CD4-positive, alpha-beta T cell treated with Interferon alpha-2 for 1 hour (primary cell): Measurements from ENCODE around the gene ALDH16A1.

Experiments
- DNase-seq, 2 donors: peaks; one replicate each; pipeline ENCODE4 v3.0.0-alpha.2; 2020 to 2022

The ALDH16A1 gene

DNA sequence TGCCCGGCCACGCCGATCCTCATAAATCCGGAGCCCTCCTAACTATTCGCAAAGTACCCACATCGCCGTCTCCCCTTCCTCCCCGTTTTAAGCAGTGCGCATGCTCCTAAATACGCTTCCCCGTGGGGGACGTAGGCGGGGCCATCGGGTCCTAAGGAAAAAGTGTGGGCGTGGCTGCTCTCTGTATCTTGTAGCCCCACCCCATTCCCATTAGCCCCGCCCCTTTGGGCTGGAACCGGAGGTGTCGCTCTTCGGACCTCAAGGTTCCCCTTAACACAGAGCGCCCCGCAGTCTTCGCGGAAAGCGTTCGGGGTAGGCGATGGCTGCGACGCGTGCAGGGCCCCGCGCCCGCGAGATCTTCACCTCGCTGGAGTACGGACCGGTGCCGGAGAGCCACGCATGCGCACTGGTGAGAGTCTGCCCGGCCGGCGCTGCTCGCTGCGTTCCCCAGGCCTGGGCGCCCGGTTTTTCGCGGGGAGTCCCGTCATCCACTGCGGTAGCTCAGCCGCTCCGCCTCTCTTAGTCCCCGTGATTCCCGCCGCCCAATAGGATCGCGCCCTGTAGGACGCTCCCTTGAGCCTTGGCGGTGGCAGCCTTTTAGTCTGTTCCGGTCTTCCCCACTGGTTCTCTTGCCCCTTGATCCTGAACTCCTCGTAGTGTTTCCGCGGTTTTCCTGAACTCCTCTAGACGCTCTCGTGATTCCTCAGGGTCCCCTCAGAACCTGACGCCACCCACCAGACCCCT, at the start of gene ALDH16A1:
Gene ALDH16A1, plus strand, starts transcription at position 213 of the 744 bp plus-strand sequence. Its CDS starts 107 bp downstream, at position 320.
- peak; percentile 98 for DNase-seq

DNA sequence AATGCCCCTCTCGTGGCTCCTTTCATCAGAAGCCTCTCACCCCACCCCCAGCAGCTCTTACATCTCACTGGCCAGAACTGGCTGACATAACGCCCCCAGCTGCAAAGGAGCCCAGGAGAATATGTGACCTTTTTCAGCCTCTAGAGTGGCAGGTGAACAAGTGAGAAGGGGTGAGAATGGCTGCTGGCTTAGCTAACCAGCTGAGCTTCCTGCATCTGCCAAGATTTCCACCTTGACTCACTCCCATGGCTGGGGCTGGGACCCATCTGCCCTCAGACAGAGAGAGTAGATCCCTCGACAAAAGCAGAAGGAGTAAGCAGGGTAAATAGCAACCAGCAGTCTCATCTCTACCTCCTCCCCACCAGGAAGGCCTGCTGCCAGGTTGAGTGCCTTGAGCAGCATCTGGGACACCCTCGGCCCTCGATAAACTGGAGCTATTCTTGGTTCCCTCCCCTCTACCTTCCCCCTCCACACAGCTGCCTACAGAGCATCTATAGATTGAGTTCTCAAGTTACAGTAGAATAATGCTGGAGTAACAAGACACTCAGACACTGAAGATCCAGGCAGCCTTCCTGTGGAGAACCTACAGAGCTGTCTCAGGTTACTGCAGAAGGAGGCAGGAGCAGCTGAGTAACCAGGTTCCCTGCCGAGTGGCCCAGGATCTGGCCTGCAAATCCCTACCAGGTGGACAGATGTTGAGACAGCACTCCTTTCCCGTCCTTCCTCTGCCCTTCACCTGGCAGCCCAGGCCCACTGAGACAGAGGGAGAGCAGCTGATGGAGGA, 49.4 kb upstream of the ALDH16A1 start:
- DNase-seq = no peak

DNA sequence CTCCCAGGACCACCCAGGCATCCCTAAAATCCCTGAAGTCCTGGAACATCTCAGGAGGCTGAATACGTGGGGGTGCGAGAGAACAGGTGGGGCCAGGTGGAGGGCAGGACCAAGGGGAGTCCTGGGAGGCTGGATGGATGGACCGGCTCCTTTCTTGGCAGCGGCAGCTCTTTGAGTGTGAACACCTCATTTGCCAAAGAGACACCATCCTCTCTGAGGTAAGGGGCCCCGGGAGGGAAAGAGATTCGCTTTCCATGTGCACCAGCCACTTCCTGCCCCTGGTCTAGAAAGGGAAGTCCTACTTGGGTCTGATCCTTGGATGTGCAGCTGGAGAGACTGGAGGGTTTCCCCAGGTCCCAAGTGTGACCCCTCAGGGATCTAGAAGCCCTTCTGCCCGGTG, 45.9 kb upstream of the ALDH16A1 start:
- DNase-seq = no peak

DNA sequence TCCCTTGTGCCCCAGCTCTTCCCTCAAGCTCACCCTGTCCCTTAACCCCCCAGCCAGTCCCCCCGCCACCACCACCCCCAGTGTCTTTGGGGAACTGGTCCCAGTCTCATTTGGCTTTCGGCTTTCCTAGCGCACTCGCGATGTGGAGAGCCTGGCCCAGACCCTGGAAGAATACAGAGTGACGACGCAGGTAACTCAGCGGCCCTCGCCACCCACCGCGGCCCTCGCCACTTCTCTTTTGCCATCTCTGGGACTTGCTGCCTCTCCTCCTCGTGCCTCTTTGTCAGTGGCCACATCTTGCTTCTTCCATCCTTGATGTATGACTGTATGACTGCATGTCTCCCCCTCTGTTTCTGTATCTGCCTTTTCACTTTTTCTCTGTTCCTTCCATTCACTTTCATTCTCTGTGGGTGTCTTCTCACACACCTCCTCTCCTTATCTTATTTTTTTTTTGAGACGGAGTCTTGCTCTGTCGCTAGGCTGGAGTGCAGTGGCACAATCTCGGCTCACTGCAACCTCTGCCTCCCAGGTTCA, 45.5 kb upstream of the ALDH16A1 start:
- no peak for DNase-seq

DNA sequence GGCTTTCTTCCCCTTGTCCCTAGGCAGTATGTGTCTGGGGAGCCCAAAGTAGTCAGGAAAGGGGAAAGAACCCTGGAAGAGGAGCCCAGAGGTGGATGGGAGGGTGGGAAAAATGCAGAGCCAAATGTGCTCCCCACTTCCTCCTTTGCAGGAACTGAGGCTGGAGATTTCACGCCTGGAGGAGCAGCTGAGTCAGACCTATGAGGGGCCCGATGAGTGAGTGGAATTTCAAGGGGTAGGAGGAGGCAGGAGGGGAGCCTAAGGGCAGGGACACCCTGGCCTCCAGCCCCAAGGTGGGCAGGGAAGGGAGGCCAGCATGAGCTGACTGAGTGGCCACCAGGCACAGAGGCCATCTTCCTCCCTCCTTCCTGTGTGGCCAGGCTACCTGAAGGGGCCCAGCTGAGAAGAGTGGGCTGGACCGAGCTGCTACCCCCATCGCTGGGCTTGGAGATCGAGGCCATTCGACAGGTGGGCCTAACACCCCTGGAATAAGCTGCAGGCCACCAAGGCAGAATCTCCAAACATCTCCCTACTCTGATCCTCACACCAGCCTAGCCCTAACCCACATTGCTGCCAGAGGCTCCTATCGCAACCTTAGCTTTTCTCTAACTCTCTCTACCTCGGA, 44.1 kb upstream of the ALDH16A1 start:
- DNase-seq = no peak

DNA sequence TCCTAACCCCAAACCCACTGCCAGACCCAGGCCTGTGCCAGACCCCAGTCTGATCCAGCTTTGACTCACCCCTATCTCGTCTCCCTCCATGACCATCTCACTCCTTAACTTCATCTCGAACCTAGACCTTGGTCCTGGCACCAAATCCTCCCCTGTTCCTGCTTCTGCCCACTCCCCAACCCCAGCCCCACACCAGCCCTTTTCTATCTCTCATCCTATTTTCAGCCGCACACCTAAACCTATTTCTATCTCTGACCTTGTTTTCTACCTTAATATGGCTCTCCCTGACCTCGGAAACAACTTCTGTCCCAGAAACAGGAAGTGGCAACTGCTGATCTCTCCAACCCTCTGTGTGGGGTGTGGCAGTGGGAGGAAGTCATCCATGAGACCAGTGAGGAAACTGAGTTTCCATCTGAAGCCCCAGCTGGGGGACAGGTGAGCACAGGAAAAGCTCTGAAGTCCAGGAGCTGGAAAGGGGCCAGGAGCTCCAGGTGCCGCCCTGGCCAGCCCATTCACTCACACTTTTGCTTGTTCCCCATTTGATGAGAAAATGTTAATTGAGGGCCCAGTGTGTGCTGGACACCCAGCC, 43.5 kb upstream of the ALDH16A1 start:
- DNase-seq = peak; percentile 37 to 45

DNA sequence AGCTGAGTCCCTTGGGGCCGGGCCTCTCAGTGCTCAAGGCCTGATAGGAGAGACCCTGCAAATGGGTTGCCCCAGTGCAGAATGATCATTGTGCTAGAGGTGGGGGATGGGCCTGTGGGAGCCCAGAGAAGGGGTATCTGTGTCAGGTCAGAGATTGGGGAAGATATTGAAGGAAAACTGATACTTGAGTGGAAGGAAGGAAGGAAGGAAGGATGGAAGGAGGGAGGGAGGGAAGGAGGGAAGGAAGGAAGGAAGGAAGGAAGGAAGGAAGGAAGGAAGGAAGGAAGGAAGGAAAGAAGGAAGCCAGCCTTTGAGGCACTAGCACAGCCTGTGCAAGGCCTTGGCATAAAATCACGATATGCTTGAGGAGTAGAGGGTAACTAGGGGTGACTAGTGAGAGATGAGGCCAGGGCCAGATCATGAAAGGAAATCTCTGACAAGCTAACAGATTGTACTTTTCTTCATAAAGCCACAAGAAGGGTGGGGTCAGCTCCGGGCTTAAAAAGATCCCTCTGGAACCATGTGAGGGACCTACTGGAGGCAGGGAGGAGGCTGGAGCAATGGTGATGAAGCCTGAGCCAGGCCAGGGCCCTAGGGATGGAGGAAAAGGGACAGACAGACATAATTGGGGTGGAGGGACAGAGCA, 41.2 kb upstream of the ALDH16A1 start:
- DNase-seq = no peak

DNA sequence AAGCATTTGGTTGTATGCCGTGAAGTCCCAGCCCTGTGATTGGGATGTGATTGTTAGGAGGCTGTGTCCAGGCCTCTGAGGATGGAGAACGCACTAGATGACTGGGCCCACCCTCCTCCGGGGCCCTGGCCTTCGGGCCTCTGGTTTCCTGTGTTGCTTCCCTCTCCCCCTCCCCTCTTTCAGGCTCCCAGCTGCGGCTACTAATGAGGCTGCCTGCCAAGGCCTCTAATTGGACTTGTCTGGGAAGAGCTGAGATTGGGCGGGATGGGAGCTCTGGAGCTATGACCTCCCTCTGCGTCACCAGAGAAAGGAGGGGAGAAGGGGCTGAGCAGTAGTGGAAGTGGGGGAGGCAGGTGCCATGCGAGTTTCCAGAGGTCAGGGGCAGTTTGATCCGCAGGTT, 39.7 kb upstream of the ALDH16A1 start:
- DNase-seq = no peak

DNA sequence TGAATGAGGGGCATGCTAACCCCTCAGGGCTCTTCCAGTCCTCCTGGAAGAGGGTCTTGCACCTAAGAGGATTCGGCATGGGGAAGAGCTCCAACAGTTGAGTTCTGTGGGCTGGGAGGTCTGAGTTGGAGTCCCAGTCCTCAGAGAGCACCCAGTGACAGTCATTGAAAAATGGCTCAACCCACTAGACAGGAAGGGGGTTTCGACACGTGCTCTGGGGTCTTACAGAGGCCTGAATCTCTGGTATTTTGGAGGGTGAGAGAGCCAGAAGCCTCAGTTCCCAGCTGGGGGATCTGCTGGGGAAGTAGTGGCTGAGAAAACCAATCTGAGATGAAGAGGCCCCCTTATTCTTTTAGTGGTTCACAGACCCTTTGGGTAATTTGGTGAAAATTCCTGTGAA, 38.8 kb upstream of the ALDH16A1 start:
- DNase-seq = no peak

DNA sequence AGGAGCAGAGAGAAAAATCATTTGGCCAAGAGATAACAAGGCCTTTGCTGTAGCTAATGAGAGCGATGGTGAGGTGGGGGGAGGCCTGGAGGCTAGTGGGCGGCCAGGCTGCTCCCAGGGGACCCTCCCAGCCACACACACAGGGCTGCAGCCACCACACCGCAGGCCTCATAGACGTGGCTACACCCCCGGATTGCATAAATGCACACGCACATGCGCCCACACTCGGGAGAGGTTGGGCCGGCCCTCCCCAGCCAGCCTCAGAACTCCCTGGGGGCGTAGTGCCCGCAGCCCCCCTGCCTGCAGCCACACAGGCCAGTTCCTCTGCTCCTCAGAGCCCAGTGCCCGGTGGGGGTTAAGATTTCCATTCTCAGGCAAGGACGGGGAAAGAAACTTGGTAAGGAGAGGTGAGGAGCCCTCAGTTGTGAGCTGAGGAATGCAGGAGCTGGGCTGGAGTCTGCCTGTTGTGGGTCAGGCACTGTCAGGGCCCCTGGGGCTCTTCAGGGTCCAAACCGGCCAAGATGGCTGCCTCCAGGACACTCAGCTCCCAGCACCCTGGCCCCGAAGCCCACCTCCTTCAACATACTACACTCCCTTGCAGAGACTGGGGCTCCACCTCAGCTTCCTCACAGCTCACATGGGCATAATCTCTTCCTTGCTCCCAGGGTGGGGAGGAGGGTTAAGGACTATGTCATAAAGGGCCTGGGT, 37.8 kb upstream of the ALDH16A1 start:
- no peak for DNase-seq

DNA sequence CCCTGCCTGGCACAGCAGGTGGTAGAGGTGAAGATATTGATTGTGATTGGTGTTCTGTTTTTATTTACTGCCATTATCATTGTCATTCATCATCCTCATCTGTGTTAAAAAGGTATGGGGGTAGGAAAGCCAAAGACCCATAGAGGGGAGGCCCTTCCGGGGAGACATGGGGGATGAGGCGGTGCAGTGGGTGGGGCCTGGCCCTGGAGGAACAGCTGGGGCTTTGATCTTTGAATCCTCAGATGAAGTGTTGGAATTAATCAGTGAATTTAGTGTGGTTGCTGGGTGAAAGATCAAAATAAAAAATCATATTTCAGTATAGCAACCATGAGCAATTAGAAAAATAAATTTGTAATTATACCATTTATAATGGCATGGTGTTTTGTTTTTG, 37.2 kb upstream of the ALDH16A1 start:
- DNase-seq = no peak

DNA sequence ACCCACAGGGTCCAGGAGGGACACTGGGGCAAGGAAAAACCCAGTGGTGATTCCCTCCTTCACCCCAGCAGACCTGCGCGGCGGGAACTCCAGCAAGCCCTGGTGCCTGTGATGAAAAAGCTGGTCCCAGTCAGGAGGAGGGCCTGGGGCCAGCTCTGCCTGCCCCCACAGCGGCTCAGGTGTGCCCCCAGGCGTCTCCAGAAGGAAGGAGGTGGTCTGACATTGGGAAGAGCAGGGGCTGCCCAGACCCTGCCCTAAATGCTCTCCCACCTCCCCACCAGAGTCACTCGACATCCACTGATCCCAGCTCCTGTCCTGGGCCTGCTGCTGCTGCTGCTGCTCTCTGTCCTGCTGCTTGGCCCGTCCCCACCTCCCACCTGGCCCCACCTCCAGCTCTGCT, 35.9 kb upstream of the ALDH16A1 start:
- DNase-seq = no peak

DNA sequence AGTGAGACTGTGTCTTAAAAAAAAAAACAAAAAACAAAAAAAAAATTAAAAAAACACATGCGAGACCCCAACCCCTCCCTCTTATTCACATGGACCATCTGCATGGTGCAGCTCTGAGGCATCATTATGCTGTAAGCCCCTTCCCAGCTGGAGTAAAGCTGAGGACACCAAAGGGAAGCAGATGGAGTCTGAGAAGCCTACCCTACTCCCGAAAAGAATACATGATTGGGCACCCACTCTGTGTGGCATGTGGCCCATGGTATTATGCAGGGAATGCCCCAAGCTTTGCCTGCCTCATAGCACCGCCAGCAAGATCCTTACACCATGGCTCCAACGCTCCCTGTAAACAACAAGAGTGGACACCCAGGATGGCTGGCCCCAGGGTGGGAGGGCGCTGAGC, 34.5 kb upstream of the ALDH16A1 start:
- no peak for DNase-seq

DNA sequence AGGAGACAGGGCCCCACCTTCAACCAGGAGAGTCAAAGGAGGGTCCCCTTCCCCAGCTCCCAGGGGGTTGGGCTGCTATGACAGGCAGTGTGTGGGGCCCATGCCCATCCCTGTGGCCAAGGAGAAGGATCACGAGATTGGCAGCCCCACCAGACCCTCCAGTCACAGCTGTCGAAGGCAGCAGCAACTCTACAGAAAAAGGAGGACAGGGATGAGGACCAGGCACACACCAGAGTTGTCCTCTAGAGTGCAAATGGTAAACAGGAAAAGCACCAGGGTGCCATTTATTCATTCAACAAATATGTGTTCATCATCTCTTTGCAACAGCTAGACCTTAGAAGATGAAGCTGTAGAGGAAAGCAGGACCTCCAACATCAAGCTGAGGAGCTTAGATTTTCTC, 33.9 kb upstream of the ALDH16A1 start:
- no peak for DNase-seq

DNA sequence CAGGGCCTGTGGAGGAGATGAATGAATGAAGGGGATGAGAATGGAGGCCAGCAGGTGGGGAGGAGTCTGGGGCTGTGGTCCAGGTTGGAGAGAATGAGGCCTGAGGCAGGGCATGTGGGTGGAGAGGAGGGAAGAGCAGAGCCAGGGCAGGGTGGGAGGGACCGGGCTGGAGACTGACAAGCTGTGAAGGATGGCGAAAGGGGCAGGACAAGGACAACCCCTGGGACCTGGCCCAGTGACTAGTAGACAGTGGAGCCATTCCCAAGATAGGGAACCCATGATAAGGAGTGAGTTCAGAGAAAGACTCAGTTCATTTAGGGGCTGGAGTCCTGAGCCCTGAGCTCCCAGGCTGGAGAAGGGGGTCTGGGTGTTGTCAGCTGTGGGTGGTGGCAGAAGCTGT, 32.8 kb upstream of the ALDH16A1 start:
- no peak for DNase-seq

DNA sequence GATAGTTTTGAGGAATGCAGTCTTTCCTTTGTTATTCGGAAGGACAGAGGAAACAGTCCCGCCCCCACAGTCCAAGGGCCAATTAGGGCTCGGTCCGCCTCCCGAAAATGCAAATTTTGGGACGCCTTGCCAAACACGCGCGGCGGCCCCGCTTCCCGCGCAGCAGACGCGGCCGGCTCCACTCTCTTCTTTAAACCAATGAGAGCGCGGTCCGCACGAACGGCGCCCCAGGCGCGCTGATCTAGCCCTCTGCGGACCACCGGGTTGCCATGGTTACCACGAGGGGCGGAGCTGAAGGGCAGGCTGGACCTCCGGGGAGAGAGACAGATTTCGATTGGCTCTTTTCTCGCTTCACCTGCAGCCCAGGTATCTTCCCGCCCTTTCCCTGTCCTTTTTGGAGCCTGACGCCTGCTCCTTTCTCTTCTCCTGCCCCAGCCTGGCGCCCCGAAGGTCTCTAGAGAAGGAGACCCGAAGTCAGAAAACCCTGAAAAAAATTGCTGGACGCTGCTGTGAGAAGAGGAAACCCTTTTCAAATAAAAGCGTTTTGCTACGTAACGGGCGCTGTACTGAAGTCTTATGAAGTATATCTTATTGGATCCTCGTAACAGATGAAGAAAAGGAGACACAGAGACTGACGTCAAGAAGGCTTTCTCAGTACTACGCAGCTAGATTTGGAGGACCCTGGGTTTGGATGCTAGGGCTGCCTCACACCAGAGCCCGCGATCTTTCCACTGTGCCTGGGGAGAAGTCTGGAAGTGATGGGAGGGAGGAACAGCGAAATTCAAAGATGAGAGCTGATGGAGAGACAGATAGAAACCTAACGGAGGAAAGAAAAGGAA, 31.8 kb upstream of the ALDH16A1 start:
- DNase-seq = peak; percentile 28 to 44

DNA sequence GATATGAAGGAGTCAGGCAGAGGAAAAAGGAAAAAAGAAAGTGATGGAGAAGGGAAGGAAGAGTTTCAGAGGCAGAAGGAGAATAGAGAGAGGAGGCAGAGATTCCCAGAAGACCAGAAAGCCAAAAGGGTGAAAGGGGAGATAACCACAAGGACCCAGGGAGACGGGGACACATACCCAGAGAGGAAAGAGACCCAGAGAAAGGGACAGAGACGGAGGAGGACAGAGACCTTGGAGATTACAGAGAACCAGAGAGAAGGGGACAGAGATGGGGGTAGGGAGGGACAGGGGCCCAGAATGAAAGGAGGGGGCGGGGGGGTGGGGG, 31.2 kb upstream of the ALDH16A1 start:
- no peak for DNase-seq

DNA sequence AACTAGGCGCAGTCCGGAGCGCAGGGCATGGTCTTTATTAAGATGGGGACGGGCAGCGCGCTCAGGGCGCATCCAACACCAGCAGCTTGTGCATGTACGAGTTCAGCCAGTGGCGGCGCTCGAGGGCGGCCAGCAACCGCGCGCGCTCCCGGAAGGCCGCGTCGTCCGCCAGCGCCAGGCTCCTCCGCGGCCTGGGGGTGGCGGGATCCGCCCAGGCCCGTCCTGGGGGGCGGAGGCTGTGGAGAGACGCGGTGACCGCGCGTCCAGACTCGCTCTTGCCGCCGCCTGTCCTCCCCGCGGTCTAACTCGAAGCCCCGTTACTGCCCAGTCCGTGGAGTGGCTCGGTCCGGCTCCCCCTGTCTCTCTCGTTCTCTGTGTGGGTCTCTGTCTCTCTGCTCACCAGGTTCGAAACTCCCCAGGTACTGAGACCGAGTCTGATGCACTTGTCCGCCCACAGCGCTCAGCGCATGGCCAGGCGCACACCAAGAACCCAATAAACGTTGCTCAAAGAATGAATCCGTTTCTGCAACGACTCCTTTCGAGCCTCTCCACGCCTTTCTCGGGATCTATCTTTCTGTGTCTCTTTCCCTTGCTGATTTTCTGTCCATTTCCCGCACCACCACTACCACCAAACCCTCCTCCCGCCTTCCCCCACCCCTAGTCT, 30.5 kb upstream of the ALDH16A1 start:
- peak; percentile 20 to 65 for DNase-seq

DNA sequence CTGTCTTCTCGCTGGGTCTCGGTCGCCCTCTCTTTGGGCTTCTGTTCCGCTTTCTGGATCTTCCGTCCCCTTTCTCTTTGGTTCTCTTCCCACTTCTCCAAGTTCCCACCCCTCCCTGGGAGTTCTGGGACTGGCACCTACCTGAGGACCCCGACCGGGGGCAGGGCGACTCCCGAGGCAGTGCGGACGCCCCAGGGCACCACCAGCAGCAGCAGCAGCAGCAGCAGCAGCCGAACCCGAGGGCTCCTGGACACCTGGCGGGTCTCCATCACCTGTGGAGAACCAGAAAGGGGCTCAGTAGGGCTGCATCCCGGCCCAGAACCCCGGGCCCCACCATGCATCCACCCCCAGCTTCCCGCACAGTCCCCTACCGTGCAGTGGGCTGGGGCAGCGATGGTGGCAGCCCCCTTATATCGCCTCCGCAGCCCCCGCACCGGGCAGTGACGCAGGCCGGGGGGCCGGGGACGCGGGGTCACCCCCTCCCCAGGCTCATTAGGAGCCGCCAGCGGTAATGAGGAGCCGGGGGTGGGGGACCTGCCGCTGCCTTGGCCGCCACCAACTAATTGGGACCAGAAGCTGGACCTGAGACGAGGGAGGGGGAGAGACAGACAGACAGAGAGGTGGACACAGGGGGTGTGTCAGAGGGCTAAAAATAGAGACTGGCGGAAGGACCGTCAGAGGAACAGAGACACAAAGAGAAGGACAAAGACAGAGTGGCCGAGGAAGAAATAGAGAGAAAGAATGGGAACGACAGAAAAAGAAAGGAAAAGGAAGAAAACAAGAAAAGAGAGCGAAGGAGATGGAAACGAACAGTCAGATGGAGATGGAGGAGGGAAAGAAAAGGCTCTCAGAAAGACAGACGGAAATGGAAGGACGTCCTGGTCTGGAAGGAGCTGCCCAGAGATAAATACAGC, 29.7 kb upstream of the ALDH16A1 start, which contains the start of gene PTH2:
Gene PTH2, minus strand, starts transcription at position 371 of the 914 bp plus-strand sequence. Its CDS starts 102 bp downstream, at position 269.
- no peak for DNase-seq

DNA sequence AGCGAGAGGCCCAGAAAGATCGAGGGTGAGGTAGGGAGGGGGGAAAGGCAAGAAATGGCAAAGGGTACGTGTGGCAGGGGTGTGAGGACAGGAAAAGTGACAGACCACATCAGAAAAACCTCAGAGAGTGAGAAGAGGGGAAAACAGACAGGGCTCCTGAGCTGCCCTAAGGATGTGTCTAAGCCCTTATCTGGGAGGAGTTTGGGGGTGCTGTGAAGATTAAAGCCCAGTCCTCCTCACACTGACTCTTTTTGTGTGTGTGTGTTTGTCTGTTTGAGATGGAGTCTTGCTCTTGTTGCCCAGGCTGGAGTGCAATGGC, 29.1 kb upstream of the ALDH16A1 start:
- peak in 1 of 2 donors; percentile 59 for DNase-seq
